ENCODE measurements around the gene SH2D2A.

Gene SH2D2A

DNA sequence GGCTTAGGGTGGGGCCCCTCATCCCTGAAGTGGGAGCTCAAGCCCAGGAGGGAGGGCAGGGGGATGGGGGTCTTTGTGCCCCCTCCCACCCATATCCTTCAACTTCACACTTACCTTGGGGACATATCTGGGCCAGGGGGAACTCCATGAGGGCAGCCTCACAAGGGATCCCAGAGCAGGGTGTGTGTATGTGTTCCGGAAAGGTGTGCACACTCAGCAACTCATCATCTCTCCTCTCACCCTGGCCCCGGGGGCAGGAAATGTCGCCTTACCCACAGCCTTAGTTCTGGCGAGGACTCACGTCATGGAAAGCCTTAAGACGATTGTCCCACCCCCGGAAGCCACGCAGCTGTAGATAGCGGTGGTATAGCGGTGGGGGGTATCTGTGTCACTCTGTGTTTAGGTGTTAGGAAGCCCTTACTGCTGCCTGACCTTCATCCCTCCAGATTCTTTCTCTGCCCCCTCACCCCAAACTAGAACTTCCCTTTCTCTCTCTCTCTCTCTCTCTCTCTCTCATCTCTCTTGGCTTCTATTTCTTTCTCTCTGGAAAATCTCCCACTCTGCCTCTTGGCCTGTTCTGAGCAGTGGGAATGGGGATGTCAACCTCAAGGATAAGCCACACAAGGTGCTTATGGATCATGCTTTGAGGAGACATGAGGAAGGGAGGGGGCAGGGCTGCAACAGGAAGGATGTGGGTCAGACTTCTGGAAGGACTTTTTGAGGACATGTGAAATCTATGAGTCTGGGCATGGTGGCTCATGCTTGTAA, at the start of gene SH2D2A:
Gene SH2D2A (minus strand): TSS at position 288 of the 768 bp plus-strand sequence. CDS start 140 bp downstream, at position 148.
- TF ChIP-seq, protein P1, sequence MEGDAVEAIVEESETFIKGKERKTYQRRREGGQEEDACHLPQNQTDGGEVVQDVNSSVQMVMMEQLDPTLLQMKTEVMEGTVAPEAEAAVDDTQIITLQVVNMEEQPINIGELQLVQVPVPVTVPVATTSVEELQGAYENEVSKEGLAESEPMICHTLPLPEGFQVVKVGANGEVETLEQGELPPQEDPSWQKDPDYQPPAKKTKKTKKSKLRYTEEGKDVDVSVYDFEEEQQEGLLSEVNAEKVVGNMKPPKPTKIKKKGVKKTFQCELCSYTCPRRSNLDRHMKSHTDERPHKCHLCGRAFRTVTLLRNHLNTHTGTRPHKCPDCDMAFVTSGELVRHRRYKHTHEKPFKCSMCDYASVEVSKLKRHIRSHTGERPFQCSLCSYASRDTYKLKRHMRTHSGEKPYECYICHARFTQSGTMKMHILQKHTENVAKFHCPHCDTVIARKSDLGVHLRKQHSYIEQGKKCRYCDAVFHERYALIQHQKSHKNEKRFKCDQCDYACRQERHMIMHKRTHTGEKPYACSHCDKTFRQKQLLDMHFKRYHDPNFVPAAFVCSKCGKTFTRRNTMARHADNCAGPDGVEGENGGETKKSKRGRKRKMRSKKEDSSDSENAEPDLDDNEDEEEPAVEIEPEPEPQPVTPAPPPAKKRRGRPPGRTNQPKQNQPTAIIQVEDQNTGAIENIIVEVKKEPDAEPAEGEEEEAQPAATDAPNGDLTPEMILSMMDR (IDR thresholded peaks at IDR 0.05; ENCODE audit: control insufficient read depth, insufficient read depth, low read depth, low read length, missing control alignments) = no peak
- H3K4me3 ChIP-seq (ENCODE audit: control insufficient read depth, low read depth, low read length) = no peak within 1 kb of the TSS
- DNase-seq (ENCODE audit: low read depth) = no peak

DNA sequence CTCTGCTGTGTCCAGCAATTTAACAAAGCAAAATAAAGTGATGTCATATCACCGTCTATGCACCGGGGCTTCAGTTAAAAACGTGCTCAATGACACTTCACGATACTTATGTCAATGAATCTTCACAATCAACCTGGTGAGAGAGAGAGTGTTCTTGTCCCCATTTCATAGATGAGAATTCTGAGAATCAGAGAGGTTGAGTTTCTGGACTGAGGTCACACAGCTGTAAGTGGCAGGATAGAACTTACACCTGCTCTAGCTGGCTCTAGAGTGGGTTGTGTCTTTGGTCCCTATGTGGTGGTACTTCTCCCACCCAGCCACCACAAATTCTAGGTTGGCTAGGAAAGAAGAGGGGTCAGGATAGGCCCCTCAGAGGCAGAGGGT, 49.2 kb upstream of the SH2D2A start:
- TF ChIP-seq, protein P1 (IDR thresholded peaks at IDR 0.05; ENCODE audit: control insufficient read depth, insufficient read depth, low read depth, low read length, missing control alignments) = no peak
- DNase-seq (ENCODE audit: low read depth) = no peak
- no peak overlapping the region for H3K4me3 ChIP-seq (ENCODE audit: control insufficient read depth, low read depth, low read length)

DNA sequence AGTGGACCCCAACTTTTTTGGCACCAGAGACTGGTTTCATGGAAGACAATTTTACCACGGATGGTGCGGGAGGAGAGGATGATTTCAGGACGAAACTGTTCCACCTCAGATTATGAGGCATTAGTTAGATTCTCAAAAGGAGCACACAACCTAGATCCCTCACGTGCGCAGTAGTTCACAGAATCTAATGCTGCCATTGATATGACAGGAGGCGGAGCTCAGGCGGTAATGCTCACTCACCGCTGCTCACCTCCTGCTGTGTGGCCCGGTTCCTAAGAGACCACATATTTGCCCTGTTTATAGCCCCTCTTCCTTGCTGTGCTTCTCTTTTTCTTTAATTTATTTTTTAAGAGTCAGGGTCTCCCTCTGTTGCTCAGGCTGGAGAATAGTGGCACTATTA, 48.6 kb upstream of the SH2D2A start:
- TF ChIP-seq, protein P1 (IDR thresholded peaks at IDR 0.05; ENCODE audit: control insufficient read depth, insufficient read depth, low read depth, low read length, missing control alignments) = no peak
- DNase-seq (ENCODE audit: low read depth) = no peak
- no peak overlapping the region for H3K4me3 ChIP-seq (ENCODE audit: control insufficient read depth, low read depth, low read length)

DNA sequence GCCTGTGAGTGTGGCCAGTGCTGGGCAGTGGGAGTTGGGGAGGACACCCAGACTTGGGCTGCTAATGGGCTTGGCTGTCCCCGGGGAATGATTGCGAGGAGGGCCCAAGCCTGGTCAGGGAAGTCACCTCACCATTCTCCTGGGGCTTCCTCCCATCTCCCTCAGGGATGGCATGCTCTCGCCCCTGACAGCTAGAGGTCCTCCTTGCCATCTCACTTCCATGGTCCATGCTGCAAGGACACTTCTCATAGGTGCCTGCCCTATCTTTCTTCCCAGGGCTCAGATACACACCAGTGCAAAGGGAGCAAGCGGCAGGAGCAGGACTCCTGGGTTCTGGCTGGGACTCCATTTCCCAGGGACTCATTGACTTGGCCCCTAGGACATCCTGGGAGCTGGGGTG, 48.1 kb upstream of the SH2D2A start:
- TF ChIP-seq, protein P1 (IDR thresholded peaks at IDR 0.05; ENCODE audit: control insufficient read depth, insufficient read depth, low read depth, low read length, missing control alignments) = no peak
- no peak for DNase-seq (ENCODE audit: low read depth)
- no peak overlapping the region for H3K4me3 ChIP-seq (ENCODE audit: control insufficient read depth, low read depth, low read length)

DNA sequence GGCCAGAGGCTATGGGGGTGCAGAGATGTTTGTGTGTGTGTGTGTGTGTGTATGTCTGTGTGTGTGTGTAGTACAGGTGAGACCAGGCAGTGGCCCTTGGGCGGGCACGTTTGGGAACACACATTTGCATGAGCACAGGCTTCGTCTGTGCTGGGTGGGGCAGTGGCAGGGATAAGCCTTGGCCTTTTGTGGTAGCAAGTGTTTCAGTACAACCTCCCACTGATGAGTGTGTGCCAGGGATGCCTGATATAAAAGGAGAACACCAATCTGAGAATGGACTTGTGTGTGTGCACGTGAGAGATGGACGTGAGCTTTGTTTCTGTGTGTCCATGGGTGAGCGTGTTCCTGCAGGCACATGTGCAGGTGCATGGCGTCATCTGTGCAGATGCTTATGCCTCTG, 47.0 kb upstream of the SH2D2A start:
- TF ChIP-seq, protein P1 (IDR thresholded peaks at IDR 0.05; ENCODE audit: control insufficient read depth, insufficient read depth, low read depth, low read length, missing control alignments) = no peak
- no peak for DNase-seq (ENCODE audit: low read depth)
- H3K4me3 ChIP-seq (ENCODE audit: control insufficient read depth, low read depth, low read length) = no peak overlapping the region

DNA sequence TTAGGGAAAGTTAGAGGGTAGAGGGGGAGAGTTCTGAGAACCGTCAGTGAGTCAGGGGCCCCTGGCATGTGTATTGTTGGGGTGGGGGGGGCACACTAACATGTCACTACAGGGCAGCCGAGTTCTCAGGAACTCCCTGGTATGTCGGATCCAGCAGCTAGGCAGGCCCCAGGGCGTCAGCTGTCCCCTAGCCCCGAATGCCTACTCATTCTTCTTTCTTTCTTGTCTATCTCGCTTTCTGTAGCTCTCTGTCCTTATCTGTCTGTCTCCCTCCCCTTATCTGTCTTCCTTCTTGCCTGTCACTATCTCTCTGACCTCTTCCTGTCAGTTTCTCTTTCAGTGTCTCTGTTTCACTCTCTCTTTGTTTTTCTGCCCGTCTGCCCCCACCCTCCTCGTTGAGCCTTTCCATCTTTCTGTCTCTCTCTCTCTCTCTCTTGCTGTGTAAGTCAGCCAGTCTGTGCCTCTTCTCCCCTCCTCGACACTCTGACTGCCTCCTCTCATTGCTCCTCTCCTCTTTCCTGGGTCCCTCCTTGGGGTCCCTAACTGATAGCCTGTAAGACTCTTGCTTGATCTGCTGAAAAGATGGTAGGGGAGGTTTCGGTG, 46.5 kb upstream of the SH2D2A start:
- no peak for DNase-seq (ENCODE audit: low read depth)
- TF ChIP-seq, protein P1 (IDR thresholded peaks at IDR 0.05; ENCODE audit: control insufficient read depth, insufficient read depth, low read depth, low read length, missing control alignments) = no peak
- H3K4me3 ChIP-seq (ENCODE audit: control insufficient read depth, low read depth, low read length) = no peak overlapping the region

Data from AG09309 (cell line).